C4-2B (cell line): Measurements from ENCODE around the gene ZFAND6.

Experiments used
- H3K27ac ChIP-seq: fragments of 450-650 bp; 2 replicates; pipeline ENCODE4 v1.5.1; 2017
- ZFX ChIP-seq: fragments of 450-650 bp; IDR thresholded peaks from 2 replicates; pipeline ENCODE4 v1.6.1; 2017
- TF ChIP-seq, protein P1 (sequence below): fragments of 450-650 bp; conservative IDR thresholded peaks from 2 replicates; pipeline ENCODE4 v1.5.1; 2017; ENCODE audit warnings: mild to moderate bottlenecking

The ZFAND6 gene

DNA sequence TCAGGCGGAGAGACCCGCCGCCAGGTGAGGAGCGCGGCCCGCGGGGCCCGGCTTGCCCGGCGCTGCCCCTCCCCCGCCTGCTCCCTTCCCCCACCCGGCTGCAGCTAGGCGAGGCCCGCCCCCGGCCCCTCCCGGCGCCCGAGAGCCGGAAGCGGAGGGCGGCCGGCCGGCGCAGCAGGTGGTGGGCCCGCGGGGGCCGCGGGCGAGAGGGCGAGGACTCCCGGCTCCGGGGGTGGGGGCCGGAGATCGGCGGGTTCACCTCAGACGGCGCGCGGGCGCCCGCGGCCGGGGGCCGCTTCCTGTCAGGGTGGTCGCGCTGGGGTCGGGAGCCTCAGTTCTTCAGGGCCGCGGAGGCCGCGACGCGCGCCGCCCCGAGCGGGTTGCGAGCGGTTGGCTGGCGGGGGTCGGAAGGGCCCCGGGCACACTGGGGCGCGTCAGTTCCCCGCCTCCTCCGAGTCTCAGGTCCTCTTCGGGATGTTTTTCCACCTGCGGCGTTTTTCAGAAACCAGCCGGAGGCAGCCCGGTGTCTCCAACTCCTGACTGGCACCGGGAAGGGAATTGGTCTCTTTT, 395 bp downstream of the ZFAND6 start:
- peak; percentile 93 for TF ChIP-seq ZFX
- TF ChIP-seq, protein P1, sequence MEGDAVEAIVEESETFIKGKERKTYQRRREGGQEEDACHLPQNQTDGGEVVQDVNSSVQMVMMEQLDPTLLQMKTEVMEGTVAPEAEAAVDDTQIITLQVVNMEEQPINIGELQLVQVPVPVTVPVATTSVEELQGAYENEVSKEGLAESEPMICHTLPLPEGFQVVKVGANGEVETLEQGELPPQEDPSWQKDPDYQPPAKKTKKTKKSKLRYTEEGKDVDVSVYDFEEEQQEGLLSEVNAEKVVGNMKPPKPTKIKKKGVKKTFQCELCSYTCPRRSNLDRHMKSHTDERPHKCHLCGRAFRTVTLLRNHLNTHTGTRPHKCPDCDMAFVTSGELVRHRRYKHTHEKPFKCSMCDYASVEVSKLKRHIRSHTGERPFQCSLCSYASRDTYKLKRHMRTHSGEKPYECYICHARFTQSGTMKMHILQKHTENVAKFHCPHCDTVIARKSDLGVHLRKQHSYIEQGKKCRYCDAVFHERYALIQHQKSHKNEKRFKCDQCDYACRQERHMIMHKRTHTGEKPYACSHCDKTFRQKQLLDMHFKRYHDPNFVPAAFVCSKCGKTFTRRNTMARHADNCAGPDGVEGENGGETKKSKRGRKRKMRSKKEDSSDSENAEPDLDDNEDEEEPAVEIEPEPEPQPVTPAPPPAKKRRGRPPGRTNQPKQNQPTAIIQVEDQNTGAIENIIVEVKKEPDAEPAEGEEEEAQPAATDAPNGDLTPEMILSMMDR = no peak
- peak overlapping the region; percentile 91 for H3K27ac ChIP-seq

DNA sequence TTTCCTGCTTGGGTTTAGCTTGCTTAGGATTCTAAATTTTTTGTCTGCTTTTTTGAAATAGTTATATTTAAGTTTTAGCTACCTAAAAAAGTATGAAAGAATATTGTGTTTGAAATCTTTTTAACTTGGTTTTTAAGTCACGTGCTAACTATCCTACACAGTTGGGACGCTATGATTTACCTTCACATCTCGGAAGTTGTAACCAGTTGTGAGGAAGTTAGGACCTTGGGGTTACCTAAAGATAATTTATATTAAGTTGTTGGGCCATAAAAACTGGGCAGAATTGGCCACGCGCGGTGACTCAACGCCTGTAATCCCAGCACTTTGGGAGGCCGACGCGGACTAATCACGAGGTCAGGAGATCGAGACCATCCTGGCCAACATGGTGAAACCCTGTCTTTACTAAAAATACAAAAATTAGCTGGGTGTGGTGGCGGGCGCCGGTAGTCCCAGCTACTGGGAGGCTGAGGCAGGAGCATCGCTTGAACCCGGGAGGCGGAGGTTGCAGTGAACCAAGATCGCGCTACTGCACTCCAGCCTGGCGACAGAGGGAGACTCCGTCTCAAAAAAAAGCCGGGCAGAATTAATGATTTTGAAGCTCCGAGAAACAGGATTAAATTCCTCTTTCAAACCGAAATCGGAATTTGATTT, 1.0 kb downstream of the ZFAND6 start:
- TF ChIP-seq ZFX = no peak
- TF ChIP-seq, protein P1 = peak; percentile 35
- peak overlapping the region; percentile 91 for H3K27ac ChIP-seq

DNA sequence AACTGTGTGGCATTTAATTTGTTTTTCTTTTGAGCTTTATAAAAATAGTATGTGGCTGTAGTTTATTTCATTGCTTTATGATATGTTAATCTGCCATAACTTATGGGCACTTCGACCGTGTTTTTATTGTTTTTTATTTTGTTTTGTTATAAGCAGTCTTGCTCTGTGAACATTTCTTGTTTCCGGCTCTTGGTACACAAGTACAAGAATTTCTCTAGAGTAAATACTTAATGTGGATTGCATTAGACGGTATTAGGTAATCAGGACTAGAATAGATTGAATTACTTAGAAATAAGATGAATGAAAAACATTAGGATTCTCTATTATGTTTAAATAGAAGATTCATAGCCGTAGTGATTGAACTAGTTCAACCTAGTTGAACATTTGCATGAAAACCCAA, 2.1 kb downstream of the ZFAND6 start:
- no peak overlapping the region for H3K27ac ChIP-seq
- no peak for TF ChIP-seq ZFX
- TF ChIP-seq, protein P1 = no peak

DNA sequence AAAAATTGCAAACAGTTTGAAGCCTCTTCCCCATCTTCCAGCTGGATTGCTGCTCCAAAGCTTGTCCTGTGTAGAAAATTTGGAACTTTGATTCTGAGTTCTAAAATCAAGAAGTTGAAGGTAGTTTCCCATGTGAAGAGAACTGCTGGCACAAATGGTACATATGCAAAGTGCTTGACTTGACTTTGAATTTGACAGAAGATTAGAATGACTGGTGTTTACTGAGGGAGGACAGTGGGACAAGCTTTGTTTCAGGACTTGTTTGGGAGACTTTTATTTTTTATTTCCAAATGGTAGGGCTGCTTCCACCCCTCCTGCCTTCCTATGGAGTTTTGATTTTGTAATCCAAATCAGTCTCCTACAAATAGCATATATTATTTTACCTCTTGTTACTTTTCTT, 7.4 kb downstream of the ZFAND6 start:
- TF ChIP-seq, protein P1 = no peak
- TF ChIP-seq ZFX = no peak
- no peak overlapping the region for H3K27ac ChIP-seq

DNA sequence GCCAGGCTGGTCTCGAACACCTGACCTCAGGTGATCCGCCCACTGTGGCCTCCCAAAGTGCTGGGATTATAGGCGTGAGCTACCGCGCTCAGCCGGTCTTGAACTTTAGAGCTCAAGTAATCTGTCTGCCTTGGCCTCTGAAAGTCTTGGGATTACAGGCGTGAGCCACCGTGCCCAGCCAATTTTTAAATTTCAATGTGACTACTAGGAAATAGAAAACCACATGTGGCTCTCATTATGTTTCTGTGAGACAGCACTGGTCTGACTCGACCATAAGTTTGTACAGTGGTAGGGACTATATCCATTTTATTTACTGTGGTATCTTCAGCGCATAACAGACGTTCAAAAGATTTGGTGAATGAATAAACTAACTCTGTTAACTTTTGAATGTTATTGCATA, 9.1 kb downstream of the ZFAND6 start:
- TF ChIP-seq, protein P1 = no peak
- no peak for TF ChIP-seq ZFX
- H3K27ac ChIP-seq = no peak overlapping the region

DNA sequence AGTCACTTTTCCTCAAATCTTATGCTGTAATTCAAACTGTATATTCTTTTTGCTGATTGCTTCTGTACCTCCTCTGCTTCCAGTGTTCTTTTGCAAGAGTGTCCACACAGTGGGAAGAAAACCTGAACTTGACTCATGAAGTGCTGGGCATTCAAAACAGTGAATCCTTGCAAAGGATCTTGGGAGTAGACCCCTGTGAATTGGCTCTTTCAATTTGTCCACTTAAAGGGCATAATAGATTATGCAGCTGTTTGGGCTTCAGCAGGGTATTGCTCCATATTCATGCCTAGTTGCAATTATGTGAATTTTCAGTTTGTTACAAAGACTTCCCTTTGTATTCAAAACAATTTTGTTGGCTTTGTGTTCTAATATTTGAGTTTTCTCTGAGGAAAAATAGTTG, 11.4 kb downstream of the ZFAND6 start:
- TF ChIP-seq ZFX = no peak
- TF ChIP-seq, protein P1 = no peak
- no peak overlapping the region for H3K27ac ChIP-seq

DNA sequence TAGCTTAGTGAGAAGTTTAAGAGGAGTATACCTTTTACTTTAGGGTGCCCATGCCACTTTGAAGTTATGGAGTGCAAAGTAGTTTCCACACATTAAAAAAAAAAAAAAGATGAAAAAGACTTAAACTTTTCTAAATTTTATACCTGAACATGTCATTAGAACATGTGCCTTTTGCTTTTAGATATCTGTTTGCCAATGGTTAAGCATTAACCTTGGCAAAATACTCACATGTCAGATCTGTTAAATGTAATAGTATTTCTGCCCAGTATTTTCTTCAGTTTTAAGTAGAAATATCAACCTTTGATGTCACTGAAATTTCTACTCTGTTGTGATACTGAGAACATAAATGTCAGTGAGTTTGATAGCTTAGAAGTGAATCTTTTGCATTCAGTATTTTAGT, 12.2 kb downstream of the ZFAND6 start:
- no peak overlapping the region for H3K27ac ChIP-seq
- TF ChIP-seq, protein P1 = no peak
- no peak for TF ChIP-seq ZFX
